Measurements from ENCODE around the gene KIF16B.

DNA sequence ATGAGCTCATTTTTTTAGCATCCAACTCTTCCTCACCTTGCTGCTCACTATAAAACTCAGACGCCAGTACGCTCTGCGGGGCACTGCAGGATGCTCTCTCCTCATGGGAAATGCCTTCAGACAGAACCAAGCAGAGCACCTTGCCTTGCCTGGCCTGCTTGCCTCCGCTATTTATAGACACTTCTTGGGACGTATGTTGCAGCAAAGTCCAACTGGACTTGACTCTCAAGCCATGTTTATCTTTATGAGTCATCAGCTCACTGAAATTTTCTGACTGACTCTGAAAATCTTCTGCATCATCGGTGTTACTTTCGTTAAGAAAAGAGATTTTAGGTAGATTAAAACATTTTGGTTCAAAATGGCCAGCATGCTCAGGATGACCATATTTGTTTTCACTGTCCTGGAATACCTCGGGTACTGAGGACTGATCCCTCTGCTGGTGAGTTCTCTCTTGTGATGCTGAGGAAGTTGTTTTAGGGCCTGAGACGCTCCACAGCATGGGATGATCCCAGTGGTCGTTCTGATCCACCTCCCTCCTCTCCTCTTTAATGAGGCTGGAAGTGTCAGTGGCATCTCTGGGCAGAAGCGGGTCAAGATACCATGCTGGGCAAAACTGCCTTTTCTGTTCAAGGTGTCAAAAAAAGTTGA, 204.5 kb downstream of the KIF16B start:
- TF ChIP-seq, protein P1, sequence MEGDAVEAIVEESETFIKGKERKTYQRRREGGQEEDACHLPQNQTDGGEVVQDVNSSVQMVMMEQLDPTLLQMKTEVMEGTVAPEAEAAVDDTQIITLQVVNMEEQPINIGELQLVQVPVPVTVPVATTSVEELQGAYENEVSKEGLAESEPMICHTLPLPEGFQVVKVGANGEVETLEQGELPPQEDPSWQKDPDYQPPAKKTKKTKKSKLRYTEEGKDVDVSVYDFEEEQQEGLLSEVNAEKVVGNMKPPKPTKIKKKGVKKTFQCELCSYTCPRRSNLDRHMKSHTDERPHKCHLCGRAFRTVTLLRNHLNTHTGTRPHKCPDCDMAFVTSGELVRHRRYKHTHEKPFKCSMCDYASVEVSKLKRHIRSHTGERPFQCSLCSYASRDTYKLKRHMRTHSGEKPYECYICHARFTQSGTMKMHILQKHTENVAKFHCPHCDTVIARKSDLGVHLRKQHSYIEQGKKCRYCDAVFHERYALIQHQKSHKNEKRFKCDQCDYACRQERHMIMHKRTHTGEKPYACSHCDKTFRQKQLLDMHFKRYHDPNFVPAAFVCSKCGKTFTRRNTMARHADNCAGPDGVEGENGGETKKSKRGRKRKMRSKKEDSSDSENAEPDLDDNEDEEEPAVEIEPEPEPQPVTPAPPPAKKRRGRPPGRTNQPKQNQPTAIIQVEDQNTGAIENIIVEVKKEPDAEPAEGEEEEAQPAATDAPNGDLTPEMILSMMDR (IDR thresholded peaks at IDR 0.05) = no peak
- TF ChIP-seq POLR2A (IDR thresholded peaks at IDR 0.05) = no peak
